GM23338 (cell line): Measurements from ENCODE around the gene MEIOB. TPM values are rescaled to one million over a fixed set of nuclear protein-coding genes. Genes with fewer than 3 reads are reported as not detected.

Experiments used
- ATAC-seq: fragments of 200-7000 bp; cut with Tn5 transposase; 3 replicates; pipeline ENCODE4 v1.9.1; 2020
- DNase-seq: peaks from one replicate; pipeline ENCODE4 v3.0.0-alpha.2; 2015; ENCODE audit warnings: low spot score
- H2AFZ ChIP-seq: fragments of 200-600 bp; sonication (generic); 2 replicates; pipeline ENCODE4 v1.8.0; 2016; ENCODE audit warnings: antibody characterized with exemption, mild to moderate bottlenecking, moderate library complexity
- H3F3A ChIP-seq: fragments of 200-600 bp; sonication (generic); replicated peaks from 2 replicates; pipeline ENCODE4 v1.8.0; 2017; ENCODE audit warnings: antibody characterized with exemption, mixed run types, low read depth
- H3K27ac ChIP-seq: fragments of 200-600 bp; sonication (generic); 2 replicates; pipeline ENCODE4 v1.6.1; 2016; ENCODE audit warnings: low read depth
- H3K27me3 ChIP-seq: fragments of 200-600 bp; sonication (generic); 2 replicates; pipeline ENCODE4 v1.8.0; 2016; ENCODE audit warnings: mild to moderate bottlenecking, mixed run types, moderate library complexity; ENCODE audit not compliant: insufficient read depth
- H3K36me3 ChIP-seq: fragments of 200-600 bp; sonication (generic); 2 replicates; pipeline ENCODE4 v1.8.0; 2016; ENCODE audit warnings: mild to moderate bottlenecking; ENCODE audit not compliant: insufficient read depth
- H3K4me1 ChIP-seq: fragments of 200-600 bp; sonication (generic); 2 replicates; pipeline ENCODE4 v1.8.0; 2016; ENCODE audit warnings: mild to moderate bottlenecking, moderate library complexity; ENCODE audit not compliant: insufficient read depth
- H3K4me2 ChIP-seq: fragments of 200-600 bp; sonication (generic); 2 replicates; pipeline ENCODE4 v1.7.1; 2017; ENCODE audit warnings: mixed run types
- H3K4me3 ChIP-seq: fragments of 200-600 bp; sonication (generic); 2 replicates; pipeline ENCODE4 v1.6.1; 2016; ENCODE audit warnings: mixed run types
- H3K79me2 ChIP-seq: fragments of 200-600 bp; sonication (generic); replicated peaks from 2 replicates; pipeline ENCODE4 v1.8.0; 2017; ENCODE audit warnings: mild to moderate bottlenecking; ENCODE audit not compliant: insufficient read depth
- H3K9me2 ChIP-seq: fragments of 200-600 bp; sonication (generic); 2 replicates; pipeline ENCODE4 v1.8.0; 2017; ENCODE audit not compliant: insufficient read depth
- H4K20me1 ChIP-seq: fragments of 200-600 bp; sonication (generic); replicated peaks from 2 replicates; pipeline ENCODE4 v1.8.0; 2017; ENCODE audit warnings: mild to moderate bottlenecking; ENCODE audit not compliant: insufficient read depth
- H3K27ac Mint-ChIP-seq: 2 replicates; pipeline ENCODE4 v1.8.0; 2020; ENCODE audit warnings: inconsistent platforms, mild to moderate bottlenecking, moderate library complexity, mixed read lengths
- H3K27me3 Mint-ChIP-seq: 3 replicates; pipeline ENCODE4 v1.8.0; 2022; ENCODE audit warnings: low read depth, mild to moderate bottlenecking, moderate library complexity, mixed read lengths, inconsistent platforms; ENCODE audit not compliant: insufficient read depth, poor library complexity
- H3K36me3 Mint-ChIP-seq: 3 replicates; pipeline ENCODE4 v1.8.0; 2021; ENCODE audit warnings: low read depth, mild to moderate bottlenecking, inconsistent platforms, moderate library complexity, mixed read lengths
- H3K4me1 Mint-ChIP-seq: 3 replicates; pipeline ENCODE4 v1.8.0; 2020; ENCODE audit warnings: mild to moderate bottlenecking, inconsistent platforms, mixed read lengths
- H3K4me3 Mint-ChIP-seq: 3 replicates; pipeline ENCODE4 v1.8.0; 2021; ENCODE audit warnings: moderate library complexity, mild to moderate bottlenecking, inconsistent platforms, mixed read lengths
- H3K9me3 Mint-ChIP-seq: 3 replicates; pipeline ENCODE4 v1.8.0; 2020; ENCODE audit warnings: moderate library complexity, mild to moderate bottlenecking, inconsistent platforms, mixed read lengths
- CREB1 ChIP-seq: fragments of 250-450 bp; sonication (Bioruptor Pico); IDR thresholded peaks from 2 replicates; pipeline ENCODE4 v1.5.0; 2020; ENCODE audit warnings: low read depth, mild to moderate bottlenecking, moderate library complexity
- EZH2 ChIP-seq: fragments of 200-600 bp; sonication (generic); IDR thresholded peaks from one replicate; pipeline ENCODE4 v1.8.0; 2017; ENCODE audit warnings: antibody characterized with exemption, mild to moderate bottlenecking, low read depth; ENCODE audit not compliant: unreplicated experiment
- EZH2phosphoT487 ChIP-seq: fragments of 200-600 bp; sonication (generic); IDR thresholded peaks from one replicate; pipeline ENCODE4 v1.8.1; 2018; ENCODE audit warnings: antibody characterized with exemption; ENCODE audit not compliant: unreplicated experiment
- JUNB ChIP-seq: IDR thresholded peaks from one replicate; pipeline ENCODE4 v1.6.1; 2016; ENCODE audit warnings: antibody characterized with exemption; ENCODE audit not compliant: unreplicated experiment
- NANOG ChIP-seq: IDR thresholded peaks from 2 replicates; pipeline ENCODE4 v1.6.1; 2016; ENCODE audit warnings: antibody characterized with exemption, borderline replicate concordance
- POLR2AphosphoS5 ChIP-seq: IDR thresholded peaks from 2 replicates; pipeline ENCODE4 v1.6.1; 2016; ENCODE audit warnings: antibody characterized with exemption, low read depth
- STAT1 ChIP-seq: IDR thresholded peaks from one replicate; pipeline ENCODE4 v1.6.1; 2016; ENCODE audit warnings: antibody characterized with exemption; ENCODE audit not compliant: unreplicated experiment
- ZNF114 ChIP-seq: fragments of 250-450 bp; sonication (Bioruptor Pico); IDR thresholded peaks from 2 replicates; pipeline ENCODE4 v1.5.0; 2020; ENCODE audit warnings: mild to moderate bottlenecking, moderate library complexity
- polyA plus RNA-seq: library from polyadenylated mRNA; unstranded; fragments of >200 nt; fragmentation: Nextera tagmentation; extraction: Ambion mirVana; gene quantifications from 2 replicates; pipeline ENCODE4 v1.2.1, GENCODE V29; 2016
- total RNA-seq: library from RNA; depleted of rRNA; stranded (reverse); fragments of >200 nt; shearing (Covaris generic); gene quantifications from 2 replicates; pipeline ENCODE4 v1.2.3, GENCODE V29; 2014
- TF ChIP-seq, protein P1 (sequence below): fragments of 250-450 bp; sonication (Bioruptor Pico); IDR thresholded peaks from 2 replicates; pipeline ENCODE4 v1.5.0; 2020; ENCODE audit warnings: mild to moderate bottlenecking, moderate library complexity
- TF ChIP-seq, protein P2 (sequence below): IDR thresholded peaks from 2 replicates; pipeline ENCODE4 v1.6.1; 2016; ENCODE audit warnings: antibody characterized with exemption
- TF ChIP-seq, protein P3 (sequence below), 2 experiments: fragments of 200-600 bp in 1 of 2; sonication (generic) in 1 of 2; conservative IDR thresholded peaks; 2 replicates each; pipeline versions ENCODE4 v1.5.1 to v1.6.1; 2016 to 2017; ENCODE audit warnings: antibody characterized with exemption in 2 of 2, low read depth in 2 of 2, mild to moderate bottlenecking in 2 of 2, moderate library complexity in 1 of 2

Gene MEIOB
- total and polyA plus RNA-seq, 2 experiments from 2014 or later = 7.3 to 8.7 TPM

DNA sequence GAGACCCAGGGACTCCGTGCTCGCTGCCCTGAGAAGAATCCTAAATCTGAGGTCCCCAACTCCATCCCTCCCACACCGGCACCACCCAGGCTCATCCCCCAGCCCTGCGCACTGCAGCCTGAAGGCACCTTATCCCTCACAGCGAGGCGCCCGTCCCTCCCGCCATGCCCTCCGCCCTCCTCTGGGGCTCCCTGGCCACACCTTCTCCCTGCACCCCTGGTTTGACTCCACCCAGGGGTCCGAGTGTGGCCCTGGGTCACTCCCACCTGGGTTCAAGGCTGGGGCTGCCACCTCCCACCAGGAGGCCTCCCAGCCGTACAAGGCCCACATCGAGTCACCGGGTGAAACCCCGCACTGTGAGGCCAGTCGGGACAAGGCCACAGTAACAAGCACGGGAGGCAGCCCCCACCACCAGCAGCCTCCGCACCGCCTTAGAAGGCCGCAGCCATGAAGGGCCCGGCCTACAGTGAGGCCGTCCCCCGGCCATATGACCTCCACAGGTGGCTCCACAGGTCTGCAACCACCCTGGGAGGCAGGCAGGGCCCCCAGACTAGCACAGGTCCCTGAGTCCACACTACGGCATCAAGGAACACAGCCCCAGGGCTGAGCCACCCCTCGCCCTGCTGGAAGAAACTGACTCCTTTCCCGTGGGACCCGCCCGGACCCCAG, 53.6 kb downstream of the MEIOB start (continued):
- TF ChIP-seq, protein P1, sequence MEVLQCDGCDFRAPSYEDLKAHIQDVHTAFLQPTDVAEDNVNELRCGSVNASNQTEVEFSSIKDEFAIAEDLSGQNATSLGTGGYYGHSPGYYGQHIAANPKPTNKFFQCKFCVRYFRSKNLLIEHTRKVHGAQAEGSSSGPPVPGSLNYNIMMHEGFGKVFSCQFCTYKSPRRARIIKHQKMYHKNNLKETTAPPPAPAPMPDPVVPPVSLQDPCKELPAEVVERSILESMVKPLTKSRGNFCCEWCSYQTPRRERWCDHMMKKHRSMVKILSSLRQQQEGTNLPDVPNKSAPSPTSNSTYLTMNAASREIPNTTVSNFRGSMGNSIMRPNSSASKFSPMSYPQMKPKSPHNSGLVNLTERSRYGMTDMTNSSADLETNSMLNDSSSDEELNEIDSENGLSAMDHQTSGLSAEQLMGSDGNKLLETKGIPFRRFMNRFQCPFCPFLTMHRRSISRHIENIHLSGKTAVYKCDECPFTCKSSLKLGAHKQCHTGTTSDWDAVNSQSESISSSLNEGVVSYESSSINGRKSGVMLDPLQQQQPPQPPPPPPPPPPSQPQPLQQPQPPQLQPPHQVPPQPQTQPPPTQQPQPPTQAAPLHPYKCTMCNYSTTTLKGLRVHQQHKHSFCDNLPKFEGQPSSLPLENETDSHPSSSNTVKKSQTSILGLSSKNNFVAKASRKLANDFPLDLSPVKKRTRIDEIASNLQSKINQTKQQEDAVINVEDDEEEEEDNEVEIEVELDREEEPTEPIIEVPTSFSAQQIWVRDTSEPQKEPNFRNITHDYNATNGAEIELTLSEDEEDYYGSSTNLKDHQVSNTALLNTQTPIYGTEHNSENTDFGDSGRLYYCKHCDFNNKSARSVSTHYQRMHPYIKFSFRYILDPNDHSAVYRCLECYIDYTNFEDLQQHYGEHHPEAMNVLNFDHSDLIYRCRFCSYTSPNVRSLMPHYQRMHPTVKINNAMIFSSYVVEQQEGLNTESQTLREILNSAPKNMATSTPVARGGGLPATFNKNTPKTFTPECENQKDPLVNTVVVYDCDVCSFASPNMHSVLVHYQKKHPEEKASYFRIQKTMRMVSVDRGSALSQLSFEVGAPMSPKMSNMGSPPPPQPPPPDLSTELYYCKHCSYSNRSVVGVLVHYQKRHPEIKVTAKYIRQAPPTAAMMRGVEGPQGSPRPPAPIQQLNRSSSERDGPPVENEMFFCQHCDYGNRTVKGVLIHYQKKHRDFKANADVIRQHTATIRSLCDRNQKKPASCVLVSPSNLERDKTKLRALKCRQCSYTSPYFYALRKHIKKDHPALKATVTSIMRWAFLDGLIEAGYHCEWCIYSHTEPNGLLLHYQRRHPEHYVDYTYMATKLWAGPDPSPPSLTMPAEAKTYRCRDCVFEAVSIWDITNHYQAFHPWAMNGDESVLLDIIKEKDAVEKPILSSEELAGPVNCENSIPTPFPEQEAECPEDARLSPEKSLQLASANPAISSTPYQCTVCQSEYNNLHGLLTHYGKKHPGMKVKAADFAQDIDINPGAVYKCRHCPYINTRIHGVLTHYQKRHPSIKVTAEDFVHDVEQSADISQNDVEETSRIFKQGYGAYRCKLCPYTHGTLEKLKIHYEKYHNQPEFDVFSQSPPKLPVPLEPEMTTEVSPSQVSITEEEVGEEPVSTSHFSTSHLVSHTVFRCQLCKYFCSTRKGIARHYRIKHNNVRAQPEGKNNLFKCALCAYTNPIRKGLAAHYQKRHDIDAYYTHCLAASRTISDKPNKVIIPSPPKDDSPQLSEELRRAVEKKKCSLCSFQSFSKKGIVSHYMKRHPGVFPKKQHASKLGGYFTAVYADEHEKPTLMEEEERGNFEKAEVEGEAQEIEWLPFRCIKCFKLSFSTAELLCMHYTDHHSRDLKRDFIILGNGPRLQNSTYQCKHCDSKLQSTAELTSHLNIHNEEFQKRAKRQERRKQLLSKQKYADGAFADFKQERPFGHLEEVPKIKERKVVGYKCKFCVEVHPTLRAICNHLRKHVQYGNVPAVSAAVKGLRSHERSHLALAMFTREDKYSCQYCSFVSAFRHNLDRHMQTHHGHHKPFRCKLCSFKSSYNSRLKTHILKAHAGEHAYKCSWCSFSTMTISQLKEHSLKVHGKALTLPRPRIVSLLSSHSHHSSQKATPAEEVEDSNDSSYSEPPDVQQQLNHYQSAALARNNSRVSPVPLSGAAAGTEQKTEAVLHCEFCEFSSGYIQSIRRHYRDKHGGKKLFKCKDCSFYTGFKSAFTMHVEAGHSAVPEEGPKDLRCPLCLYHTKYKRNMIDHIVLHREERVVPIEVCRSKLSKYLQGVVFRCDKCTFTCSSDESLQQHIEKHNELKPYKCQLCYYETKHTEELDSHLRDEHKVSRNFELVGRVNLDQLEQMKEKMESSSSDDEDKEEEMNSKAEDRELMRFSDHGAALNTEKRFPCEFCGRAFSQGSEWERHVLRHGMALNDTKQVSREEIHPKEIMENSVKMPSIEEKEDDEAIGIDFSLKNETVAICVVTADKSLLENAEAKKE = no peak
- no peak for TF ChIP-seq STAT1

DNA sequence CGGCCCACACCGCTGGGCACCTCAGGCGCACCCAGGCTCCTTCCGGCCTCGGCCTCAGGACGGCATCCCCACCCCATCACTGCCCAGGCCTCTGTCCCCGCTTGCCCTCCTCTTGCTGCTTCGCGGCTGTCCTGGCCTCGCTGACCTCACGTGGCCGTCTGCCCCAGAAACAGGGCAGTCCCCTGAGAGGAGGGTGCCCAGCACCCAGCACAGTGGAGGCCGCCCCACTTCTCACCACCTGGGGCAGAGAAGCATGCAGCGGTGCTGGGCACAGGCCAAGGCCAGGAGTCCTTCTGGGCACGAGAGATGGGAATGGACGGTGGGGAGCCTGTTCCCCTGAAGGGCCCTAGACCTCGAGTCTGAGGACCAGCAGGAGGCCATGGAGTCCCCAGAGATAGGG, 54.2 kb downstream of the MEIOB start:
- H3K36me3 Mint-ChIP-seq = peaks cover 6% of the 10 kb centered on the region; the same call in 2 of the 3 replicates
- no peak overlapping the region for H3K4me3 Mint-ChIP-seq
- no peaks in the 10 kb centered on the region for H3K27me3 ChIP-seq
- no peak for ATAC-seq
- no peaks in the 10 kb centered on the region; the same call in 1 of the 2 replicates for H4K20me1 ChIP-seq
- no peaks in the 10 kb centered on the region for H3K9me2 ChIP-seq
- no peak overlapping the region for H2AFZ ChIP-seq
- no peak overlapping the region for H3K4me3 ChIP-seq
- no peaks in the 10 kb centered on the region; the same call in 1 of the 2 replicates for H3K79me2 ChIP-seq
- H3K36me3 ChIP-seq = no peaks in the 10 kb centered on the region
- no peak overlapping the region for H3K27ac ChIP-seq
- H3K27ac Mint-ChIP-seq = no peak overlapping the region
- H3K4me1 Mint-ChIP-seq = no peaks in the 10 kb centered on the region
- no peak for DNase-seq
- no peaks in the 10 kb centered on the region for H3K4me1 ChIP-seq
- H3K4me2 ChIP-seq = no peak overlapping the region
- H3F3A ChIP-seq = no peaks in the 10 kb centered on the region; the same call in 1 of the 2 replicates
- TF ChIP-seq ZNF114 = no peak
- H3K9me3 Mint-ChIP-seq = no peaks in the 10 kb centered on the region
- H3K27me3 Mint-ChIP-seq = peaks cover 4% of the 10 kb centered on the region

DNA sequence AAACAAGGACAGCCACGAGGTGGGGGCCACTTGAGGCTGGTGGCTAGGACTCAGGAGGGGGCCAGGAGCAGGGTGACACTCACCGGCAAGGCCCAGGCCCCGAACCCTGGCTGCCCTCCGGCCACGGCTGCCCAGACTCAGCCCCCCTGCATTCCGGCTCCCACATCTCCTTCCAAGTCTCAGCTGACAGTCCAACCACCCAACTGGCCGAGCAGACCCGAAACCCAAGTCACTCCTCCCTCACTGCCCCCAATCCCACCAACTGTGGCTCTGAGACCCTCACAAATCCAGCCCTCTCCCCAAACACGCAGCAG, 54.7 kb downstream of the MEIOB start:
- H3K27ac Mint-ChIP-seq = no peak overlapping the region
- TF ChIP-seq CREB1 (CRISPR knock-in tag) (no peak), EZH2phosphoT487 (no peak), STAT1 (no peak), ZNF114 (no peak), POLR2AphosphoS5 (no peak), JUNB (no peak), NANOG (no peak), EZH2 (no peak)
- TF ChIP-seq, protein P2, sequence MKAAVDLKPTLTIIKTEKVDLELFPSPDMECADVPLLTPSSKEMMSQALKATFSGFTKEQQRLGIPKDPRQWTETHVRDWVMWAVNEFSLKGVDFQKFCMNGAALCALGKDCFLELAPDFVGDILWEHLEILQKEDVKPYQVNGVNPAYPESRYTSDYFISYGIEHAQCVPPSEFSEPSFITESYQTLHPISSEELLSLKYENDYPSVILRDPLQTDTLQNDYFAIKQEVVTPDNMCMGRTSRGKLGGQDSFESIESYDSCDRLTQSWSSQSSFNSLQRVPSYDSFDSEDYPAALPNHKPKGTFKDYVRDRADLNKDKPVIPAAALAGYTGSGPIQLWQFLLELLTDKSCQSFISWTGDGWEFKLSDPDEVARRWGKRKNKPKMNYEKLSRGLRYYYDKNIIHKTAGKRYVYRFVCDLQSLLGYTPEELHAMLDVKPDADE = no peak
- TF ChIP-seq, protein P3, sequence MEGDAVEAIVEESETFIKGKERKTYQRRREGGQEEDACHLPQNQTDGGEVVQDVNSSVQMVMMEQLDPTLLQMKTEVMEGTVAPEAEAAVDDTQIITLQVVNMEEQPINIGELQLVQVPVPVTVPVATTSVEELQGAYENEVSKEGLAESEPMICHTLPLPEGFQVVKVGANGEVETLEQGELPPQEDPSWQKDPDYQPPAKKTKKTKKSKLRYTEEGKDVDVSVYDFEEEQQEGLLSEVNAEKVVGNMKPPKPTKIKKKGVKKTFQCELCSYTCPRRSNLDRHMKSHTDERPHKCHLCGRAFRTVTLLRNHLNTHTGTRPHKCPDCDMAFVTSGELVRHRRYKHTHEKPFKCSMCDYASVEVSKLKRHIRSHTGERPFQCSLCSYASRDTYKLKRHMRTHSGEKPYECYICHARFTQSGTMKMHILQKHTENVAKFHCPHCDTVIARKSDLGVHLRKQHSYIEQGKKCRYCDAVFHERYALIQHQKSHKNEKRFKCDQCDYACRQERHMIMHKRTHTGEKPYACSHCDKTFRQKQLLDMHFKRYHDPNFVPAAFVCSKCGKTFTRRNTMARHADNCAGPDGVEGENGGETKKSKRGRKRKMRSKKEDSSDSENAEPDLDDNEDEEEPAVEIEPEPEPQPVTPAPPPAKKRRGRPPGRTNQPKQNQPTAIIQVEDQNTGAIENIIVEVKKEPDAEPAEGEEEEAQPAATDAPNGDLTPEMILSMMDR (conservative IDR thresholded peaks at IDR 0.05; ENCODE audit: low read depth in 2 of 2) = no peak

More for the DNA sequence above, 54.7 kb downstream of the MEIOB start:
- H2AFZ ChIP-seq = no peak overlapping the region
- no peak overlapping the region for H3K4me2 ChIP-seq
- no peaks in the 10 kb centered on the region for H3K36me3 ChIP-seq
- DNase-seq (no peak), ATAC-seq (no peak)
- H3K27ac ChIP-seq = no peak overlapping the region
- no peaks in the 10 kb centered on the region for H3K27me3 ChIP-seq
- H3K4me1 ChIP-seq = no peaks in the 10 kb centered on the region
- H3K27me3 Mint-ChIP-seq = peaks cover 4% of the 10 kb centered on the region
- H3K9me2 ChIP-seq = no peaks in the 10 kb centered on the region
- no peaks in the 10 kb centered on the region; the same call in 1 of the 2 replicates for H3K79me2 ChIP-seq
- H3F3A ChIP-seq = no peaks in the 10 kb centered on the region; the same call in 1 of the 2 replicates
- no peaks in the 10 kb centered on the region for H3K9me3 Mint-ChIP-seq
- no peak overlapping the region for H3K4me3 Mint-ChIP-seq
- peaks cover 6% of the 10 kb centered on the region; the same call in 2 of the 3 replicates for H3K36me3 Mint-ChIP-seq
- H4K20me1 ChIP-seq = no peaks in the 10 kb centered on the region; the same call in 1 of the 2 replicates
- H3K4me3 ChIP-seq = no peak overlapping the region
- no peaks in the 10 kb centered on the region for H3K4me1 Mint-ChIP-seq
